H1 (cell line): Measurements from ENCODE around the gene VIPAS39. TPM values are rescaled to one million over a fixed set of nuclear protein-coding genes. Genes with fewer than 3 reads are reported as not detected.

Experiments used
- CTCF ChIA-PET: fragments of 300-600 bp; sonication (Branson Sonifier 250); formaldehyde crosslinking; loops from one replicate; lab custom pipeline; 2021; ENCODE audit not compliant: partially characterized antibody; lab: Charles Lee
- POLR2A ChIA-PET: fragments of 300-600 bp; sonication (Branson Sonifier 250); formaldehyde crosslinking; loops from one replicate; lab custom pipeline; 2021; ENCODE audit warnings: inconsistent platforms; ENCODE audit not compliant: partially characterized antibody; lab: Charles Lee
- DNase-seq, 2 experiments: peaks; one replicate each; pipeline versions ENCODE4 v3.0.0 to v3.0.0-alpha.2; 2010 to 2022; ENCODE audit warnings: low spot score in 2 of 2, low read depth in 1 of 2, mixed read lengths in 1 of 2
- FAIRE-seq: peaks from 2 replicates; lab custom pipeline; 2011; peaks lifted over from hg19 to GRCh38; lab: Jason Lieb, UNC
- H2AFZ ChIP-seq: 2 replicates; pipeline ENCODE4 v1.8.1; 2012; ENCODE audit warnings: low read length, inconsistent platforms
- H2AK5ac ChIP-seq: 2 replicates; pipeline ENCODE4 v1.6.1; 2013; ENCODE audit warnings: low read depth, low read length
- H2BK120ac ChIP-seq: replicated peaks from 2 replicates; pipeline ENCODE3; 2013; ENCODE audit warnings: low read depth, low read length, inconsistent platforms
- H2BK12ac ChIP-seq: 2 replicates; pipeline ENCODE4 v1.6.1; 2013; ENCODE audit warnings: low read depth, low read length
- H2BK15ac ChIP-seq: 2 replicates; pipeline ENCODE4 v1.6.1; 2013; ENCODE audit warnings: low read length
- H2BK20ac ChIP-seq: 2 replicates; pipeline ENCODE4 v1.6.1; 2013; ENCODE audit warnings: low read length
- H2BK5ac ChIP-seq: 2 replicates; pipeline ENCODE4 v1.6.1; 2013; ENCODE audit warnings: low read depth, low read length
- H3K14ac ChIP-seq: 2 replicates; pipeline ENCODE4 v1.6.1; 2013; ENCODE audit warnings: inconsistent platforms; ENCODE audit not compliant: insufficient read length
- H3K18ac ChIP-seq: 2 replicates; pipeline ENCODE4 v1.6.1; 2013; ENCODE audit warnings: low read length; ENCODE audit errors: extremely low read depth
- H3K23ac ChIP-seq: 2 replicates; pipeline ENCODE4 v1.6.1; 2013; ENCODE audit warnings: inconsistent platforms; ENCODE audit not compliant: insufficient read length
- H3K23me2 ChIP-seq: 2 replicates; pipeline ENCODE4 v1.6.1; 2013; ENCODE audit warnings: low read depth, low read length
- H3K27ac ChIP-seq: 2 replicates; pipeline ENCODE4 v1.6.1; 2011; ENCODE audit warnings: low read depth, low read length, inconsistent platforms
- H3K27me3 ChIP-seq, 4 experiments: replicated peaks in 1 of 4; 1 replicate in 1 of 4; 2 replicates in 3 of 4; pipeline versions ENCODE4 v1.6.1 to v1.8.1; 2011 to 2013; ENCODE audit warnings: low read length in 3 of 4, mild to moderate bottlenecking in 3 of 4, inconsistent platforms in 2 of 4, mixed read lengths in 2 of 4, moderate library complexity in 1 of 4; ENCODE audit not compliant: control insufficient read depth in 3 of 4, insufficient read depth in 3 of 4; ENCODE audit errors: extremely low read depth in 1 of 4
- H3K36me3 ChIP-seq, 4 experiments: 2 replicates each; pipeline versions ENCODE4 v1.6.1 to v1.8.1; 2011 to 2013; ENCODE audit warnings: mild to moderate bottlenecking in 4 of 4, low read length in 3 of 4, moderate library complexity in 2 of 4, control low read depth in 1 of 4, inconsistent platforms in 1 of 4; ENCODE audit not compliant: insufficient read depth in 4 of 4, control insufficient read depth in 2 of 4
- H3K4ac ChIP-seq: replicated peaks from 2 replicates; pipeline ENCODE3; 2013; ENCODE audit warnings: low read length, low read depth, mixed read lengths, inconsistent platforms; ENCODE audit not compliant: insufficient read length
- H3K4me1 ChIP-seq, 4 experiments: replicated peaks in 1 of 4; 1 replicate in 1 of 4; 2 replicates in 3 of 4; pipeline versions ENCODE4 v1.6.1 to v1.8.1; 2011 to 2013; ENCODE audit warnings: low read length in 3 of 4, inconsistent platforms in 2 of 4, mixed read lengths in 1 of 4; ENCODE audit not compliant: insufficient read depth in 4 of 4, control insufficient read depth in 3 of 4
- H3K4me2 ChIP-seq, 2 experiments: 2 replicates each; pipeline versions ENCODE4 v1.6.1 to v1.8.1; 2011 to 2013; ENCODE audit warnings: low read depth in 2 of 2, low read length in 2 of 2, control low read depth in 1 of 2, inconsistent platforms in 1 of 2, mild to moderate bottlenecking in 1 of 2; ENCODE audit not compliant: insufficient read depth in 1 of 2
- H3K4me3 ChIP-seq, 4 experiments: fragments of 200-600, 300-600 bp in 1 of 4; sonication (generic), shearing (Covaris generic), sonication (Bioruptor Twin) in 1 of 4; 2 replicates each; pipeline versions ENCODE4 v1.5.1 to v1.8.1; 2011 to 2016; ENCODE audit warnings: low read length in 4 of 4, low read depth in 3 of 4, control low read depth in 2 of 4, inconsistent platforms in 2 of 4, mild to moderate bottlenecking in 2 of 4, mixed read lengths in 1 of 4, moderate library complexity in 1 of 4; ENCODE audit not compliant: insufficient read depth in 2 of 4; ENCODE audit errors: extremely low read depth in 1 of 4
- H3K56ac ChIP-seq: replicated peaks from 2 replicates; pipeline ENCODE3; 2013; ENCODE audit warnings: low read depth, mild to moderate bottlenecking, mixed read lengths, low read length, inconsistent platforms; ENCODE audit not compliant: insufficient read length
- H3K79me1 ChIP-seq: 2 replicates; pipeline ENCODE4 v1.6.1; 2013; ENCODE audit warnings: low read depth, low read length, control low read depth
- H3K79me2 ChIP-seq, 2 experiments: 2 replicates each; pipeline versions ENCODE4 v1.6.1 to v1.8.1; 2012 to 2013; ENCODE audit warnings: low read length in 2 of 2, mild to moderate bottlenecking in 2 of 2, inconsistent platforms in 1 of 2; ENCODE audit not compliant: insufficient read depth in 2 of 2, control insufficient read depth in 1 of 2
- H3K9ac ChIP-seq, 4 experiments: replicated peaks in 1 of 4; 1 replicate in 1 of 4; 2 replicates in 3 of 4; pipeline versions ENCODE4 v1.6.1 to v1.8.1; 2011 to 2013; ENCODE audit warnings: low read depth in 3 of 4, low read length in 3 of 4, control low read depth in 2 of 4, mild to moderate bottlenecking in 2 of 4, moderate library complexity in 2 of 4, inconsistent platforms in 1 of 4; ENCODE audit errors: extremely low read depth in 1 of 4
- H3K9me3 ChIP-seq, 2 experiments: 2 replicates each; pipeline versions ENCODE4 v1.6.1 to v1.8.1; 2012 to 2013; ENCODE audit warnings: mild to moderate bottlenecking in 2 of 2, moderate library complexity in 2 of 2, control low read depth in 1 of 2, inconsistent platforms in 1 of 2, low read depth in 1 of 2, low read length in 1 of 2, mixed read lengths in 1 of 2; ENCODE audit not compliant: insufficient read depth in 2 of 2
- H4K20me1 ChIP-seq, 2 experiments: replicated peaks in 1 of 2; 2 replicates each; pipeline versions ENCODE3 to v1.8.1; 2011 to 2013; ENCODE audit warnings: inconsistent platforms in 2 of 2, low read length in 2 of 2, mild to moderate bottlenecking in 1 of 2; ENCODE audit not compliant: insufficient read depth in 2 of 2, control insufficient read depth in 1 of 2
- H4K5ac ChIP-seq: 2 replicates; pipeline ENCODE4 v1.6.1; 2013; ENCODE audit warnings: low read length, low read depth, mixed read lengths, inconsistent platforms; ENCODE audit not compliant: insufficient read length
- H4K8ac ChIP-seq: 2 replicates; pipeline ENCODE4 v1.8.0; 2013; ENCODE audit warnings: mild to moderate bottlenecking, moderate library complexity, low read length, inconsistent platforms; ENCODE audit not compliant: insufficient read depth; ENCODE audit errors: extremely low read depth
- H4K91ac ChIP-seq: replicated peaks from 2 replicates; pipeline ENCODE3; 2013; ENCODE audit warnings: low read length, mixed read lengths, inconsistent platforms; ENCODE audit not compliant: insufficient read length
- CTBP2 ChIP-seq: IDR thresholded peaks from 2 replicates; pipeline ENCODE4 v1.7.0; 2011; ENCODE audit warnings: borderline replicate concordance, mild to moderate bottlenecking, moderate library complexity, mixed read lengths, low read length; ENCODE audit not compliant: insufficient read depth, insufficient read length
- RFX5 ChIP-seq: IDR thresholded peaks from 2 replicates; pipeline ENCODE4 v1.6.1; 2011; ENCODE audit warnings: low read depth, low read length, improper control_type of control experiment, borderline replicate concordance
- SAP30 ChIP-seq: fragments of 300-600 bp; sonication (generic); IDR thresholded peaks from 2 replicates; pipeline ENCODE4 v1.7.1; 2012; ENCODE audit warnings: low read length, moderate library complexity, mild to moderate bottlenecking, inconsistent platforms; ENCODE audit not compliant: insufficient read depth, insufficient replicate concordance
- TEAD4 ChIP-seq: IDR thresholded peaks from 2 replicates; pipeline ENCODE4 v1.6.1; 2012; ENCODE audit warnings: low read depth, low read length, inconsistent platforms, mixed read lengths
- USF2 ChIP-seq: IDR thresholded peaks from 2 replicates; pipeline ENCODE4 v1.6.1; 2011; ENCODE audit warnings: low read length, improper control_type of control experiment
- WGBS, 2 experiments: shearing (Covaris generic) in 1 of 2; methylation state at CpG; one replicate each; pipeline versions ENCODE4 v1.1.6 to v1.1.7; 2013 to 2015; ENCODE audit warnings: low lambda C conversion rate in 2 of 2, mixed read lengths in 2 of 2, inconsistent platforms in 1 of 2, low coverage in 1 of 2, missing lambda C conversion rate in 1 of 2; ENCODE audit not compliant: insufficient replicate concordance in 2 of 2, insufficient coverage in 1 of 2, insufficient read length in 1 of 2; ENCODE audit errors: extremely low coverage in 1 of 2, missing lambda C conversion rate in 1 of 2; 5-methylcytosine and 5-hydroxymethylcytosine counted together
- polyA plus RNA-seq, 7 experiments: library from polyadenylated mRNA; depleted of rRNA in 3 of 7; stranded (reverse) in 5 of 7; unstranded in 2 of 7; fragments of >200 nt in 5 of 7; fragments of 200-250 nt in 2 of 7; gene quantifications; 1 replicate in 5 of 7; 2 replicates in 1 of 7; 4 replicates in 1 of 7; pipeline versions ENCODE4 v1.2.1 to v1.2.3, GENCODE V29; 2011 to 2013; ENCODE audit warnings: missing spikeins in 2 of 7, mixed read lengths in 2 of 7
- total RNA-seq: library from RNA; stranded (reverse); fragmentation: NEBNext Ultra II Directional; extraction: Animal tissue kit (Norgen Biotek cat#: 25700); gene quantifications from 2 replicates; pipeline ENCODE4 v1.2.1, GENCODE V29; 2021

VIPAS39 gene
- total and polyA plus RNA-seq, 2 of the 8 experiments (the other 6 are each of a cell fraction or from before 2014, with no cell fraction given) = 19.6 to 20.6 TPM

GRCh38 chr14:77503138-77503537 is 45.7 kb upstream of the VIPAS39 start:
- H3K4me3 ChIP-seq = no peak overlapping the region
- H3K27ac ChIP-seq = no peak overlapping the region
- H2BK12ac ChIP-seq = no peak overlapping the region
- peaks cover 11% of the 10 kb centered on the region; the same call in 1 of the 2 replicates for H3K23me2 ChIP-seq
- H4K8ac ChIP-seq = no peak overlapping the region
- no peak overlapping the region for H2BK20ac ChIP-seq
- H3K56ac ChIP-seq = no peak overlapping the region
- ChIA-PET POLR2A (no interaction called here), CTCF (interaction anchor here (1.4 to 1.5 kb wide), 2 partner anchors 20 to 149 kb away, joined by 3 to 5 read pairs; no protein-coding TSS in a partner anchor)
- TF ChIP-seq SAP30 (no peak), TEAD4 (no peak), CTBP2 (no peak), USF2 (no peak), RFX5 (no peak)
- H3K79me2 ChIP-seq = no peaks in the 10 kb centered on the region
- H3K23ac ChIP-seq = no peak overlapping the region
- no peak overlapping the region for H2BK5ac ChIP-seq
- H2BK15ac ChIP-seq = no peak overlapping the region
- H3K14ac ChIP-seq = no peak overlapping the region
- H3K79me1 ChIP-seq = no peaks in the 10 kb centered on the region
- no peak overlapping the region for H4K5ac ChIP-seq
- H2AFZ ChIP-seq = no peak overlapping the region
- no peak overlapping the region for H2BK120ac ChIP-seq
- no peaks in the 10 kb centered on the region for H4K20me1 ChIP-seq
- H3K9me3 ChIP-seq = no peaks in the 10 kb centered on the region
- peaks cover 0 to 4% (median 1%) of the 10 kb centered on the region in 4 experiments; a peak in 4 of 7 replicates for H3K4me1 ChIP-seq
- WGBS, 2 experiments = 90% methylated on average over 5 of the region's 5 CpGs; no CpG with 5 or more reads in 1 of the 2 experiments
- no peak overlapping the region for H4K91ac ChIP-seq
- H3K4me2 ChIP-seq = no peak overlapping the region
- no peak overlapping the region for H2AK5ac ChIP-seq
- no peak overlapping the region for H3K18ac ChIP-seq
- H3K36me3 ChIP-seq = no peaks in the 10 kb centered on the region; a peak in 1 of 8 replicates
- FAIRE-seq = no peak
- peaks cover 18 to 28% (median 25%) of the 10 kb centered on the region in 4 experiments for H3K27me3 ChIP-seq
- DNase-seq = no peak
- no peak overlapping the region for H3K9ac ChIP-seq
- H3K4ac ChIP-seq = no peak overlapping the region
